Adrenal gland (tissue), 12 donors: ENCODE results near the gene LHFPL2. TPM values are rescaled to one million over a fixed set of nuclear protein-coding genes. Genes with fewer than 3 reads are reported as not detected.
A peak's percentile ranks its signal among the peaks of the same experiment; 100 is the strongest.

ENCODE experiments used
- DNase-seq, 7 donors: peaks; one replicate each; pipeline ENCODE4 v3.0.0-alpha.2; 2019 to 2020
- H3K27ac ChIP-seq, 5 donors: fragments of 200-600 bp; sonication (generic) in 4 of 5; 1 replicate in 3 of 5; 2 replicates in 2 of 5; pipeline versions ENCODE4 v1.5.1 to v1.8.0; 2016 to 2020; ENCODE audit warnings: mild to moderate bottlenecking in 1 of 5
- H3K27me3 ChIP-seq: fragments of 200-600 bp; 2 replicates; pipeline ENCODE4 v1.8.0; 2021
- H3K36me3 ChIP-seq, 2 donors: fragments of 200-600 bp; replicated peaks in 1 of 2; 1 replicate in 1 of 2; 2 replicates in 1 of 2; pipeline versions ENCODE4 v1.5.1 to v1.8.0; 2018 to 2022
- H3K4me1 ChIP-seq, 2 donors: fragments of 200-600 bp; replicated peaks in 1 of 2; 1 replicate in 1 of 2; 2 replicates in 1 of 2; pipeline versions ENCODE4 v1.5.1 to v1.8.0; 2018 to 2021
- H3K4me3 ChIP-seq, 4 donors: fragments of 200-600 bp; sonication (generic) in 3 of 4; one replicate each; pipeline ENCODE4 v1.5.1; 2016 to 2018
- H3K9me3 ChIP-seq, 3 donors: fragments of 200-600 bp; sonication (generic) in 1 of 3; replicated peaks in 1 of 3; 1 replicate in 2 of 3; 2 replicates in 1 of 3; pipeline versions ENCODE4 v1.5.1 to v1.8.0; 2016 to 2021
- POLR2A ChIP-seq, 2 donors: fragments of 450-650 bp; IDR thresholded peaks; one replicate each; pipeline ENCODE4 v1.6.1; 2017; ENCODE audit warnings: antibody characterized with exemption in 2 of 2, mild to moderate bottlenecking in 2 of 2, moderate library complexity in 1 of 2
- WGBS, 4 donors: extraction: QIAGEN DNeasy Blood & Tissue Kit in 2 of 4; methylation state at CpG; one replicate each; pipeline versions ENCODE4 v1.1.5 to v1.1.7; 2013 to 2017; 5-methylcytosine and 5-hydroxymethylcytosine counted together
- intact Hi-C, 2 donors: fragments of 100-400 bp; cut with DNase I; formaldehyde crosslinking; loops; one replicate each; pipeline versions ENCODE4 v1.14.1 to v1.15.0; 2022 to 2023
- polyA plus RNA-seq, 3 donors: library from polyadenylated mRNA; stranded (reverse); fragments of 200-250 nt in 2 of 3; fragments of 350-450 nt in 1 of 3; fragmentation: Illumina TruSeq in 1 of 3; extraction: RNeasy Lipid Tissue Mini Kit (QIAGEN cat#74804) in 1 of 3; gene quantifications; one replicate each; pipeline ENCODE4 v1.2.3, GENCODE V29; 2013 to 2014
- total RNA-seq, 9 donors: library from RNA; depleted of rRNA in 4 of 9; stranded (reverse); fragments of >200 nt in 4 of 9; fragments of 120-200 nt in 1 of 9; fragmentation: NEBNext Ultra II Directional in 1 of 9; extraction: Animal tissue kit (Norgen Biotek cat#: 25700) in 1 of 9; gene quantifications; one replicate each; pipeline versions ENCODE4 v1.1.0 to v1.2.4, GENCODE V29; 2013 to 2023
- TF ChIP-seq, protein P1 (sequence below), 6 experiments: fragments of 450-650 bp in 4 of 6; fragments of 200-600 bp in 2 of 6; sonication (generic) in 1 of 6; IDR thresholded peaks; 1 replicate in 5 of 6; 2 replicates in 1 of 6; pipeline versions ENCODE4 v1.5.1 to v1.8.0; 2016 to 2021; ENCODE audit warnings: antibody characterized with exemption in 6 of 6, mild to moderate bottlenecking in 2 of 6, moderate library complexity in 1 of 6
- donor health status: healthy with polysubstance abuse.
- donor health status: Bipolar disorder and iron deficiency.
- donor health status: DM: yes; HTN: yes; CAD: no.
- donor health status: DM: no; HTN: no; CAD: no.
- donor health status: DM: no; HTN: no; CAD: no.
- donor health status: DM: yes; HTN: yes; CAD: no.

The LHFPL2 gene
- total and polyA plus RNA-seq, 12 donors = 8.0 to 68.4 (median 44.9) TPM

- WGBS, 4 donors = 75 to 85% (median 79%) methylated on average over 8 to 10 of the region's 10 CpGs
- H3K4me3 ChIP-seq = no peak overlapping the region
- peaks cover 29 to 47% of the 10 kb centered on the region in 2 donors for H3K4me1 ChIP-seq
- H3K27me3 ChIP-seq = no peaks in the 10 kb centered on the region
- H3K27ac ChIP-seq = peak overlapping the region in 4 of 5 donors; percentile 8 to 81 (median 61)
- DNase-seq = peak in 2 of 7 donors; percentile 49 to 59
- intact Hi-C loops = no loop called here
- no peaks in the 10 kb centered on the region for H3K36me3 ChIP-seq
- no peaks in the 10 kb centered on the region for H3K9me3 ChIP-seq
- TF ChIP-seq POLR2A (IDR thresholded peaks at IDR 0.05) = no peak
- TF ChIP-seq, protein P1, sequence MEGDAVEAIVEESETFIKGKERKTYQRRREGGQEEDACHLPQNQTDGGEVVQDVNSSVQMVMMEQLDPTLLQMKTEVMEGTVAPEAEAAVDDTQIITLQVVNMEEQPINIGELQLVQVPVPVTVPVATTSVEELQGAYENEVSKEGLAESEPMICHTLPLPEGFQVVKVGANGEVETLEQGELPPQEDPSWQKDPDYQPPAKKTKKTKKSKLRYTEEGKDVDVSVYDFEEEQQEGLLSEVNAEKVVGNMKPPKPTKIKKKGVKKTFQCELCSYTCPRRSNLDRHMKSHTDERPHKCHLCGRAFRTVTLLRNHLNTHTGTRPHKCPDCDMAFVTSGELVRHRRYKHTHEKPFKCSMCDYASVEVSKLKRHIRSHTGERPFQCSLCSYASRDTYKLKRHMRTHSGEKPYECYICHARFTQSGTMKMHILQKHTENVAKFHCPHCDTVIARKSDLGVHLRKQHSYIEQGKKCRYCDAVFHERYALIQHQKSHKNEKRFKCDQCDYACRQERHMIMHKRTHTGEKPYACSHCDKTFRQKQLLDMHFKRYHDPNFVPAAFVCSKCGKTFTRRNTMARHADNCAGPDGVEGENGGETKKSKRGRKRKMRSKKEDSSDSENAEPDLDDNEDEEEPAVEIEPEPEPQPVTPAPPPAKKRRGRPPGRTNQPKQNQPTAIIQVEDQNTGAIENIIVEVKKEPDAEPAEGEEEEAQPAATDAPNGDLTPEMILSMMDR (IDR thresholded peaks at IDR 0.05) = no peak
These were observed 137.3 kb downstream of the LHFPL2 start for GRCh38 chr5:78511121-78511906.

- H3K36me3 ChIP-seq = no peaks in the 10 kb centered on the region
- peaks cover 41 to 59% of the 10 kb centered on the region in 2 donors for H3K4me1 ChIP-seq
- 28 to 43% (median 30%) methylated on average over 17 to 61 of the region's 61 CpGs for WGBS, 4 donors
- peak in 1 of 2 donors; percentile 50 for TF ChIP-seq POLR2A (IDR thresholded peaks at IDR 0.05)
- TF ChIP-seq, protein P1 (IDR thresholded peaks at IDR 0.05) = peak in 3 of 6 experiments; percentile 4 to 21 (median 14)
- no peaks in the 10 kb centered on the region for H3K9me3 ChIP-seq
- peak; percentile 75 to 83 (median 82) for DNase-seq
- no peaks in the 10 kb centered on the region for H3K27me3 ChIP-seq
- peak overlapping the region in 2 of 4 donors; percentile 14 to 39 for H3K4me3 ChIP-seq
- intact Hi-C loops = no loop called here
- H3K27ac ChIP-seq = peak overlapping the region; percentile 8 to 81 (median 47)
These were observed 138.4 kb downstream of the LHFPL2 start for GRCh38 chr5:78509884-78510769.

DNA sequence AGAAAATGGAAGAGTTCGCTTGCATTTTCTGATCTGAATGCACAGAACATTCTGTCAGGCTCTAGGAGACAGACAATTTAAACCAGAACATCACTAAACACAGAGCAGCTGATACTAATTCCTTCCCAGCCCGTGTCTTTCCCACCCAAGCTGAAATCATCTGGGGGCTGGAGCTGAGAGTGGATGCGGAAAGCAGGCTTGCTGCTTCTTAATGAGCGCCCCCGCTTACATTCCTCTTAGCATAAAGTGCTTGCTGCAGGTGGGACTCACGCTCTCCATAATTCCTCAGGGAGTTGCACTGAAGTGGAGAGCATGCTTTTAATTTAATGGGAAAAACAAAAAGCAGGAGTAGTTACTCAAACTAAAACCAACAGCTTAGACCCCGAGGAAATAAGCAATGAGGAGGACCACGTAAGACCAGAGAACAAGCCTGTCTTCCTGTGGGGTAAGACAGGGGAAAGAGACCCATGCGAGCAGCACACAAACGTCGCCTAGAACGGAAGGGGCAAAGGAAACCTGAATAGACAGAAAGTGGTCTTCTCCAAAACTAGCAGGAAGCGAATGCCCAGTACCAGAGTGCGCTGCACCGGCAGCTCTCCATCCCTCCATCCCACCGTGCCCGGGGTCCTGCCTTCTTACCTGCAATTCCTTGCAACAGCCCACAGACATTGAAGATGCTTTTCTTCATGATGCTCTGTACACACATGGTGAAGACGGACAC is 139.3 kb downstream of the LHFPL2 start:
- no peak for TF ChIP-seq POLR2A (IDR thresholded peaks at IDR 0.05)
- TF ChIP-seq, protein P1 (IDR thresholded peaks at IDR 0.05) = no peak
- intact Hi-C loops = no loop called here
- no peaks in the 10 kb centered on the region for H3K36me3 ChIP-seq
- peaks cover 49 to 67% of the 10 kb centered on the region in 2 donors for H3K4me1 ChIP-seq
- no peak for DNase-seq
- peak overlapping the region in 3 of 5 donors; percentile 43 to 81 (median 79) for H3K27ac ChIP-seq
- H3K4me3 ChIP-seq = peak overlapping the region in 1 of 4 donors; percentile 39
- H3K27me3 ChIP-seq = no peaks in the 10 kb centered on the region
- 71 to 81% (median 77%) methylated on average over 18 of the region's 18 CpGs for WGBS, 4 donors
- H3K9me3 ChIP-seq = no peaks in the 10 kb centered on the region
